ENCODE data around the gene MZF1. TPM values are rescaled to one million over a fixed set of nuclear protein-coding genes. Genes with fewer than 3 reads are reported as not detected.

The MZF1 gene
- 10.1 and 12.1 TPM in 2 replicates for total RNA-seq

GRCh38 chr19:58572818-58573657, at the start of gene MZF1:
Gene MZF1 (minus strand): TSS chr19:58573335. CDS start chr19:58571389, 1,946 bp downstream.

GRCh38 chr19:58558066-58558622, 15.0 kb downstream of the MZF1 start, which contains the start of gene UBE2M:
Gene UBE2M (minus strand): TSS chr19:58558611. CDS start chr19:58558381, 230 bp downstream.

GRCh38 chr19:58554494-58555368, 18.4 kb downstream of the MZF1 start, which contains the start of gene CHMP2A:
Gene CHMP2A (minus strand): TSS chr19:58555105. CDS start chr19:58554212, 893 bp downstream.

GRCh38 chr19:58543826-58544590, 29.1 kb downstream of the MZF1 start, which contains the start of gene TRIM28:
Gene TRIM28 (plus strand): TSS chr19:58544064. CDS start chr19:58544758, 694 bp downstream.

GRCh38 chr19:58519355-58520256, 53.5 kb downstream of the MZF1 start, which contains the start of gene ZBTB45:
Gene ZBTB45 (minus strand): TSS chr19:58519810. CDS start chr19:58517673, 2,137 bp downstream.

Other genes with a start within 250 kb of the MZF1 start
- 1.2 and 3.0 TPM in 2 replicates for gene ZSCAN22, start 246.3 kb downstream of the MZF1 start, total RNA-seq
- 7.5 and 31.5 TPM in 2 replicates for gene A1BG, start 219.8 kb downstream of the MZF1 start, total RNA-seq
- not detected in 2 replicates for gene ZNF497, start 210.6 kb downstream of the MZF1 start, total RNA-seq
- 2.1 and 4.3 TPM in 2 replicates for gene ZNF837, start 192.3 kb downstream of the MZF1 start, total RNA-seq
- gene RPS5, start 186.1 kb downstream of the MZF1 start, total RNA-seq, result 2,786 and 3,048 TPM in 2 replicates
- not detected in 2 replicates for gene RNF225, start 177.7 kb downstream of the MZF1 start, total RNA-seq
- gene ZNF584, start 164.7 kb downstream of the MZF1 start, total RNA-seq, result 7.5 and 13.3 TPM in 2 replicates
- 0.29 and 2.7 TPM in 2 replicates for gene ZNF132, start 133.2 kb downstream of the MZF1 start, total RNA-seq
- gene ZNF324B, start 121.7 kb downstream of the MZF1 start, total RNA-seq, result 4.9 and 7.3 TPM in 2 replicates
- gene ZNF324, start 106.3 kb downstream of the MZF1 start, total RNA-seq, result 9.0 and 11.0 TPM in 2 replicates
- 14.1 and 25.3 TPM in 2 replicates for gene ZNF446, start 97.0 kb downstream of the MZF1 start, total RNA-seq
- gene SLC27A5, start 61.3 kb downstream of the MZF1 start, total RNA-seq, result 4.3 and 9.2 TPM in 2 replicates
- 8.1 and 11.3 TPM in 2 replicates for gene ZBTB45, start 53.5 kb downstream of the MZF1 start, total RNA-seq
- 262 and 433 TPM in 2 replicates for gene TRIM28, start 29.3 kb downstream of the MZF1 start, total RNA-seq
- 110 and 117 TPM in 2 replicates for gene CHMP2A, start 18.2 kb downstream of the MZF1 start, total RNA-seq
- gene UBE2M, start 14.7 kb downstream of the MZF1 start, total RNA-seq, result 39.9 and 63.1 TPM in 2 replicates

All from myometrial cell (primary cell).